ENCODE results near the gene NDUFV1. TPM values are rescaled to one million over a fixed set of nuclear protein-coding genes. Genes with fewer than 3 reads are reported as not detected.

Gene NDUFV1
- total and polyA plus RNA-seq, 4 donors, result 83.6 to 172 (median 163) TPM

GRCh38 chr11:67608486-67608885 lies 1.8 kb downstream of the NDUFV1 start:
- peaks cover 10 to 24% (median 17%) of the 10 kb centered on the region in 4 donors for H3K4me1 ChIP-seq (ENCODE audit: control insufficient read depth in 4 of 4, insufficient read depth in 4 of 4, low read length in 3 of 4)
- H3K4me3 ChIP-seq (ENCODE audit: low read depth in 1 of 3, low read length in 3 of 3), result no peak overlapping the region
- no peaks in the 10 kb centered on the region for H3K9me3 ChIP-seq (ENCODE audit: control insufficient read depth in 4 of 4, low read length in 3 of 4)
- peaks cover 7 to 33% (median 16%) of the 10 kb centered on the region in 4 donors for H3K36me3 ChIP-seq (ENCODE audit: control insufficient read depth in 4 of 4, insufficient read depth in 3 of 4, low read depth in 1 of 4, low read length in 3 of 4)
- no peak overlapping the region for H3K27ac ChIP-seq (ENCODE audit: low read depth in 1 of 2, low read length in 2 of 2)
- 95% methylated on average over 8 of the region's 8 CpGs for WGBS
- TF ChIP-seq JUND (IDR thresholded peaks at IDR 0.05), result no peak
- no peak for TF ChIP-seq YY1 (IDR thresholded peaks at IDR 0.05)
- DNase-seq (ENCODE audit: low spot score), result no peak
- H3K27me3 ChIP-seq (ENCODE audit: control insufficient read depth in 4 of 4, insufficient read depth in 4 of 4, low read length in 3 of 4), result no peaks in the 10 kb centered on the region
- H3K9ac ChIP-seq (ENCODE audit: low read depth in 1 of 2, low read length in 2 of 2), result no peak overlapping the region

GRCh38 chr11:67609316-67609715 lies 2.6 kb downstream of the NDUFV1 start:
- no peak overlapping the region for H3K27ac ChIP-seq (ENCODE audit: low read depth in 1 of 2, low read length in 2 of 2)
- no peak overlapping the region for H3K4me3 ChIP-seq (ENCODE audit: low read depth in 1 of 3, low read length in 3 of 3)
- WGBS, result 94% methylated on average over 10 of the region's 10 CpGs
- H3K36me3 ChIP-seq (ENCODE audit: control insufficient read depth in 4 of 4, insufficient read depth in 3 of 4, low read depth in 1 of 4, low read length in 3 of 4), result peaks cover 7 to 33% (median 16%) of the 10 kb centered on the region in 4 donors
- DNase-seq (ENCODE audit: low spot score), result no peak
- TF ChIP-seq CTCF (IDR thresholded peaks at IDR 0.05; ENCODE audit: low read depth, low read length, missing input control) (no peak), ZBTB33 (IDR thresholded peaks at IDR 0.05) (no peak), RXRA (IDR thresholded peaks at IDR 0.05) (no peak), NR2F2 (IDR thresholded peaks at IDR 0.05) (no peak), HNF4G (IDR thresholded peaks at IDR 0.05) (no peak), ATF3 (IDR thresholded peaks at IDR 0.05) (no peak), GABPA (IDR thresholded peaks at IDR 0.05 in 1 of 2, conservative IDR thresholded peaks at IDR 0.05 in 1 of 2) (no peak), TAF1 (conservative IDR thresholded peaks at IDR 0.05) (no peak), JUND (IDR thresholded peaks at IDR 0.05) (no peak), HNF4A (conservative IDR thresholded peaks at IDR 0.05) (no peak), REST (IDR thresholded peaks at IDR 0.05) (no peak), MAX (IDR thresholded peaks at IDR 0.05) (no peak), FOXA2 (IDR thresholded peaks at IDR 0.05) (no peak), RAD21 (IDR thresholded peaks at IDR 0.05) (no peak)
- H3K27me3 ChIP-seq (ENCODE audit: control insufficient read depth in 4 of 4, insufficient read depth in 4 of 4, low read length in 3 of 4), result no peaks in the 10 kb centered on the region
- no peaks in the 10 kb centered on the region for H3K9me3 ChIP-seq (ENCODE audit: control insufficient read depth in 4 of 4, low read length in 3 of 4)
- no peak overlapping the region for H3K9ac ChIP-seq (ENCODE audit: low read depth in 1 of 2, low read length in 2 of 2)
- H3K4me1 ChIP-seq (ENCODE audit: control insufficient read depth in 4 of 4, insufficient read depth in 4 of 4, low read length in 3 of 4), result peaks cover 10 to 30% (median 20%) of the 10 kb centered on the region in 4 donors

Data from liver (tissue), 9 donors.